Measurements from ENCODE around the gene ESRRG. TPM values are rescaled to one million over a fixed set of nuclear protein-coding genes. Genes with fewer than 3 reads are reported as not detected.

ESRRG gene
- total RNA-seq, 4 donors from 2014 or later = 0.13 to 0.76 (median 0.24) TPM

DNA sequence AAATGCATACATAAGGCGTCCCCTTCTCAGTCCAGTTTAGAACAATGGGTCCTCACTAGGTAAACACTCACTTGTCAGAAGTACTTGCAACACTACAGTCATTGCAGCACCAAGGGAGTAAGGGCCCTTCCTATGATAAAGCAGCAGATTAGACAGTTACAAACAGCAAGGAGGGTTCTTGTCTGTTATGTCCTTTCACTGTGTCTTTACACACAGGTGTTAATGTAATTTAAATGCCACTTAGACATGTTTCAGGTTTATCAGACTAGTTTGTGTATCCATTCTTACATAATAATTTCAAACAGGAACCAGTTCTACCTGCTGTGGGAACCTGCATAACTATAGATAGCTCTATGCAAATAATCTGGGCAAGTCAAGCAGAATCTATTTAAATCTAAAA lies 194.4 kb downstream of the ESRRG start:
- H3K36me3 ChIP-seq = no peaks in the 10 kb centered on the region
- H3K27ac ChIP-seq = no peak overlapping the region
- DNase-seq = no peak
- no peak overlapping the region for H3K4me3 ChIP-seq
- H3K9me3 ChIP-seq = no peaks in the 10 kb centered on the region
- no peaks in the 10 kb centered on the region for H3K27me3 ChIP-seq
- intact Hi-C loops (cut with DNase I) = no loop called here
- TF ChIP-seq, protein P1, sequence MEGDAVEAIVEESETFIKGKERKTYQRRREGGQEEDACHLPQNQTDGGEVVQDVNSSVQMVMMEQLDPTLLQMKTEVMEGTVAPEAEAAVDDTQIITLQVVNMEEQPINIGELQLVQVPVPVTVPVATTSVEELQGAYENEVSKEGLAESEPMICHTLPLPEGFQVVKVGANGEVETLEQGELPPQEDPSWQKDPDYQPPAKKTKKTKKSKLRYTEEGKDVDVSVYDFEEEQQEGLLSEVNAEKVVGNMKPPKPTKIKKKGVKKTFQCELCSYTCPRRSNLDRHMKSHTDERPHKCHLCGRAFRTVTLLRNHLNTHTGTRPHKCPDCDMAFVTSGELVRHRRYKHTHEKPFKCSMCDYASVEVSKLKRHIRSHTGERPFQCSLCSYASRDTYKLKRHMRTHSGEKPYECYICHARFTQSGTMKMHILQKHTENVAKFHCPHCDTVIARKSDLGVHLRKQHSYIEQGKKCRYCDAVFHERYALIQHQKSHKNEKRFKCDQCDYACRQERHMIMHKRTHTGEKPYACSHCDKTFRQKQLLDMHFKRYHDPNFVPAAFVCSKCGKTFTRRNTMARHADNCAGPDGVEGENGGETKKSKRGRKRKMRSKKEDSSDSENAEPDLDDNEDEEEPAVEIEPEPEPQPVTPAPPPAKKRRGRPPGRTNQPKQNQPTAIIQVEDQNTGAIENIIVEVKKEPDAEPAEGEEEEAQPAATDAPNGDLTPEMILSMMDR (IDR thresholded peaks at IDR 0.05) = no peak
- TF ChIP-seq POLR2A (IDR thresholded peaks at IDR 0.05) = no peak
- WGBS, 2 donors = 31 to 33% methylated on average over 1 of the region's 1 CpG
- peaks cover 0 to 29% (median 0%) of the 10 kb centered on the region in 3 donors for H3K4me1 ChIP-seq

DNA sequence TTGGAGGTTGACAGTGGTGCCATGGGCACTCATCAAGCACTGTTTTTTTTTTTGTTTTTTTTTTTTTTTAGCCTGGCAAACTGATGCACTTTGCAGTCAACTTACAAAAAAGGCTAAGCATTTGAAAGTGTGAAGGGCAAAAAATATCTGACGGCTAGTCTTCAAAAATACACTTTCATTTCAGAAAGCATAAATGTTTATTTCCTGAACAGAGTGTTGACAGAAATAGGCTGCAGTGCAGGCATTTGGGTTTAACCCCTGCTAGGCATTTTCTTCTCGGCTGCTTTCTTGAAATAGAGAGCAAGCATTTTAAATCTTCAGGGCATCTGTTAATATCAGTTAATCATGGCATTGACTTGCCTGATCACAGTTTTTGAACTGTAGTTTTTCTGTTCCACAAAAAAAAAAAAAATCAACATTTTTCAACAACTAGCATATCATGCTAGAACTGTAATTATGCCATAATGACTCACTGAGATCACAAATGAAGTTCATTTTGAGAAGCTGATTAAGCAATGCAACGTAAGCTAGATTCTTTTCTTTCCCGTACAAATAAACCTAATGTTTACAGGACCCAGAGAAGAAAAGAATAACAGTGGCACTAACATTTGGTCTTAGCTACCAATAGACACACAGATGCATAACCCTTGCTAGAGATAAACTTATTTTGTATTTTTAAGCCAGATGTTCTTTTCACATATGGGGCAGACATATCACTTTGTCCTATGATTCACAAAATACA lies 199.6 kb downstream of the ESRRG start:
- Histone ChIP-seq H3K9me3 (no peaks in the 10 kb centered on the region), H3K4me3 (no peak overlapping the region), H3K27me3 (no peaks in the 10 kb centered on the region), H3K36me3 (no peaks in the 10 kb centered on the region), H3K27ac (no peak overlapping the region), H3K4me1 (peaks cover 0 to 12% (median 0%) of the 10 kb centered on the region in 3 donors)
- no peak for DNase-seq
- whole genome bisulfite sequencing, 2 donors = 25 to 27% methylated on average over 4 of the region's 4 CpGs
- intact Hi-C loops (cut with DNase I) = no loop called here
- TF ChIP-seq, protein P1 (IDR thresholded peaks at IDR 0.05) = no peak
- no peak for TF ChIP-seq POLR2A (IDR thresholded peaks at IDR 0.05)

DNA sequence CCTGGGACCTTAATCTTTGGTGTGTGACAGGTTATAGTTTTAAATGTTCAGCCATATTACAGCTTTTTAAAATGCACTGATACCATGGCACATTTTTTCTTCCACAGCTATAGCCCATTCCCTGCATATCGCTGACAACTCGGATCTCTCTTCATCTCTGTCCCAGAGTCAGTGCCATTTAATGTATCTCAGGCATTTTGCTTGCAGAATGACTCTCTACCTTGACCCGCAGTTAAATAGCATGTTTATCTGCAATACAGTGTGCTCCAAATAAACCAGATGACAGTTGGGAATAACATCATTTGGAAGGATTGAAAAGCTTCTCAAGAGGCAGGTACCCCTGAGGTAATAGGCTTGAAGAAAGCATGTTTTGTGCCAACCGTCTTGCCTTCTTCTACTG lies 200.2 kb downstream of the ESRRG start:
- no peak overlapping the region for H3K27ac ChIP-seq
- no peak overlapping the region for H3K4me3 ChIP-seq
- H3K36me3 ChIP-seq = no peaks in the 10 kb centered on the region
- WGBS, 2 donors = 73 to 79% methylated on average over 4 of the region's 4 CpGs
- no peak for DNase-seq
- no peak for TF ChIP-seq POLR2A (IDR thresholded peaks at IDR 0.05)
- TF ChIP-seq, protein P1 (IDR thresholded peaks at IDR 0.05) = no peak
- intact Hi-C loops (cut with DNase I) = no loop called here
- peaks cover 0 to 9% (median 0%) of the 10 kb centered on the region in 3 donors for H3K4me1 ChIP-seq
- H3K9me3 ChIP-seq = no peaks in the 10 kb centered on the region
- H3K27me3 ChIP-seq = no peaks in the 10 kb centered on the region

DNA sequence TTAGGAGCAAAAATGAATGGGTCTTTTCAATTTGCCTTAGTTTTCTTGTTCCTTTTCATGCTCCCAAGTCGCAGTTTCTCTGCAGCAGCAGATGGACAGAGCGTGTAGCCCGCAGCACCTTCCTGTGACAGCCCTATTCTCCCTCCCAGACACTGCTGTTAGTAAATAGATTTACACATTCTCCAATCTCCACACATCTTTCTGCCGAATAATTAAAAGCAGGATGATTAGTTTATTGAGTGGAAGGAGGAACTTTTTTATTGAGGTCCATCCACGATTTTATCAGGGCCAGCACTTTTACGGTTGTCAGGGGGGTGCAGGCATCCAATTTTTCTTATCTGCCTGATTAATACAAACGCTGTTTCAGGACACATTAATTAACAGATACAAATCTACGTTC lies 201.8 kb downstream of the ESRRG start:
- WGBS, 2 donors = 77% methylated on average over 8 of the region's 8 CpGs
- Histone ChIP-seq H3K27ac (no peak overlapping the region), H3K9me3 (no peaks in the 10 kb centered on the region), H3K4me1 (peaks cover 0 to 9% (median 0%) of the 10 kb centered on the region in 3 donors), H3K36me3 (no peaks in the 10 kb centered on the region), H3K4me3 (no peak overlapping the region), H3K27me3 (no peaks in the 10 kb centered on the region)
- intact Hi-C loops (cut with DNase I) = no loop called here
- no peak for DNase-seq
- TF ChIP-seq, protein P1 (IDR thresholded peaks at IDR 0.05) = no peak
- TF ChIP-seq POLR2A (IDR thresholded peaks at IDR 0.05) = no peak

DNA sequence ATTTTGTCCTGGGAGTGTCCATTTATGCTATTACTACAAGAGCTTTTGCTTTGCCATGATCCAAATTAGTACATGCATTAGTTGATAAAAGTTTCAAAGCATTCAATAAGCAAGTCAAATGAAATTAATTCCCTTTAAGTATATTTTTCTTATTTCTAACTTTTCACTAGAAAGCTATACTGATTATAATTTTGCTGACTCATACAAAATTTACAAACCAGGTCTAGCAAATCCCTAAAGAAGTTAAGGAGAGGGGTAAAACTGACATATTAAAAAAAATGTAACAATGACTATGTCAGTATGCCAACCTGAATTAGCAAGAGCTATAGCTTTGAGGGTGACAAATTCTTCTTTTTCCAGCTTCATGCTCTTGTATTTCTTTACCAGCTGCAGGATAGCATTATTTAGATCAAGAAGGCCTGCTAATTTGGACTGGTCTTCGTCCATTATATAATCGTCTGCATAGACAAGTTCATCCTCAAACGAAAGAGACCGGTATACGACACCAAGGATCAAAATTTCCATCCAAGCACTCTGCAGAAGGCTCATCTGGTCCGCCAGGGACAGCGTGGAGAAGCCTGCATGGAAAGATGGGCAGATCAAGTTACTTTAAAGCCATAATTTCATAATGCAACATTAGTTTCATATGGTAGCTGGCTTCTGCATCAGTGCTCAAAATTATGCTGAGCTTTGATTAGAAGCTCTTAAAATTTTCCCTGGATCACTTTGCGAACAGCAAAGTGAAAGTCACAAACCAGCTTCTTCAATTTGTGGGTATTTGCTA lies 204.2 kb downstream of the ESRRG start:
- H3K27ac ChIP-seq = no peak overlapping the region
- H3K9me3 ChIP-seq = no peaks in the 10 kb centered on the region
- no peaks in the 10 kb centered on the region for H3K27me3 ChIP-seq
- 81 to 95% methylated on average over 8 of the region's 8 CpGs for WGBS, 2 donors
- no peaks in the 10 kb centered on the region for H3K36me3 ChIP-seq
- intact Hi-C loops (cut with DNase I) = no loop called here
- TF ChIP-seq, protein P1 (IDR thresholded peaks at IDR 0.05) = no peak
- no peak for TF ChIP-seq POLR2A (IDR thresholded peaks at IDR 0.05)
- no peak for DNase-seq
- peaks cover 0 to 7% (median 0%) of the 10 kb centered on the region in 3 donors for H3K4me1 ChIP-seq
- no peak overlapping the region for H3K4me3 ChIP-seq

All from esophagus squamous epithelium (tissue), 5 donors.